HEK293T (cell line): ENCODE data around the gene OSBPL2.

Source experiments
- CTCF ChIA-PET: fragments of 350-600 bp; formaldehyde crosslinking; extraction: SDS; loops from one replicate; lab custom pipeline; 2021; ENCODE audit warnings: antibody characterized with exemption, inconsistent platforms; lab: Yijun Ruan, JAX
- POLR2A ChIA-PET: fragments of 350-600 bp; formaldehyde crosslinking; extraction: SDS; loops from one replicate; lab custom pipeline; 2020; ENCODE audit warnings: antibody characterized with exemption, inconsistent platforms; lab: Yijun Ruan, JAX
- DNase-seq: peaks from one replicate; pipeline ENCODE4 v3.0.0; 2012; ENCODE audit warnings: mixed read lengths; ENCODE audit errors: extremely low spot score
- ARNT ChIP-seq: fragments of 450-650 bp; IDR thresholded peaks from 2 replicates; pipeline ENCODE4 v1.6.1; 2017; ENCODE audit warnings: mild to moderate bottlenecking
- BHLHE40 ChIP-seq: fragments of 450-650 bp; IDR thresholded peaks from 2 replicates; pipeline ENCODE4 v1.6.1; 2016; ENCODE audit warnings: mild to moderate bottlenecking, moderate library complexity, borderline replicate concordance
- CTBP1 ChIP-seq: fragments of 450-650 bp; IDR thresholded peaks from 2 replicates; pipeline ENCODE4 v1.6.1; 2016; ENCODE audit warnings: borderline replicate concordance
- ELF4 ChIP-seq: fragments of 450-650 bp; IDR thresholded peaks from 2 replicates; pipeline ENCODE4 v1.6.1; 2017; ENCODE audit warnings: antibody characterized with exemption
- FOXA1 ChIP-seq: fragments of 450-650 bp; IDR thresholded peaks from 2 replicates; pipeline ENCODE4 v1.6.1; 2016; ENCODE audit warnings: mild to moderate bottlenecking
- FOXK2 ChIP-seq: fragments of 450-650 bp; IDR thresholded peaks from 2 replicates; pipeline ENCODE4 v1.6.1; 2016; ENCODE audit warnings: mild to moderate bottlenecking
- FOXM1 ChIP-seq: fragments of 450-650 bp; IDR thresholded peaks from 2 replicates; pipeline ENCODE4 v1.6.1; 2017; ENCODE audit warnings: mild to moderate bottlenecking, borderline replicate concordance
- HDGF ChIP-seq: fragments of 450-650 bp; IDR thresholded peaks from 2 replicates; pipeline ENCODE4 v1.6.1; 2017; ENCODE audit warnings: antibody characterized with exemption, borderline replicate concordance
- L3MBTL2 ChIP-seq: fragments of 450-650 bp; conservative IDR thresholded peaks from 2 replicates; pipeline ENCODE4 v1.6.1; 2016; ENCODE audit warnings: mild to moderate bottlenecking
- LEF1 ChIP-seq: fragments of 450-650 bp; IDR thresholded peaks from 2 replicates; pipeline ENCODE4 v1.6.1; 2017; ENCODE audit warnings: mild to moderate bottlenecking, borderline replicate concordance
- NFRKB ChIP-seq: fragments of 450-650 bp; IDR thresholded peaks from 2 replicates; pipeline ENCODE4 v1.6.1; 2016; ENCODE audit warnings: mild to moderate bottlenecking, moderate library complexity
- SP1 ChIP-seq: fragments of 450-650 bp; IDR thresholded peaks from 2 replicates; pipeline ENCODE4 v1.6.1; 2017
- SUZ12 ChIP-seq: fragments of 450-650 bp; IDR thresholded peaks from 2 replicates; pipeline ENCODE4 v1.6.1; 2016; ENCODE audit warnings: mild to moderate bottlenecking
- TARDBP ChIP-seq: fragments of 450-650 bp; IDR thresholded peaks from 2 replicates; pipeline ENCODE4 v1.6.1; 2016
- ZNF384 ChIP-seq: fragments of 450-650 bp; IDR thresholded peaks from 2 replicates; pipeline ENCODE4 v1.6.1; 2016
- TF ChIP-seq, protein P1 (sequence below): fragments of 450-650 bp; IDR thresholded peaks from 2 replicates; pipeline ENCODE4 v1.6.1; 2016

Gene OSBPL2

DNA sequence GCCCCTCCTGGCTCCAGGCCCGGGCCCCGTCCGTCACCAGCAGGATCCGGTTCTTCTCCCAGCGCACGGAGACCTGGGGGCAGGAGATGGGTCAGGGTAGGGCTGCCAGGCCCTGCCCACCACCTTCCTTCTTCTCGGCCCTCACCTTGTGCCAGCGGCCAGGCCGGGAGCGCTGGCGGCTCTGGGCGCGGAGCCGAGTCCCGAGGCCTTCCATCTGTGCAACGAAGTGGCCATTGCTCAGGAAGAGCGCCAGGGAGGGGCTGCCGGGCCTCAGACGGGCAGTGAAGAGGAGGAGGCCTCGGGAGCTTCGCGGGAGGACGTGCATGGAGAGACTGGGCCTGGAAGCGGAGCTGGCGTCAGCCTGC is 72.4 kb downstream of the OSBPL2 start:
- no peak for DNase-seq
- TF ChIP-seq FOXM1 (no peak), HDGF (no peak), ZNF384 (no peak), SUZ12 (no peak), CTBP1 (no peak), ELF4 (no peak), TARDBP (no peak), LEF1 (no peak), L3MBTL2 (no peak), NFRKB (no peak), FOXA1 (no peak), SP1 (no peak)
- TF ChIP-seq, protein P1, sequence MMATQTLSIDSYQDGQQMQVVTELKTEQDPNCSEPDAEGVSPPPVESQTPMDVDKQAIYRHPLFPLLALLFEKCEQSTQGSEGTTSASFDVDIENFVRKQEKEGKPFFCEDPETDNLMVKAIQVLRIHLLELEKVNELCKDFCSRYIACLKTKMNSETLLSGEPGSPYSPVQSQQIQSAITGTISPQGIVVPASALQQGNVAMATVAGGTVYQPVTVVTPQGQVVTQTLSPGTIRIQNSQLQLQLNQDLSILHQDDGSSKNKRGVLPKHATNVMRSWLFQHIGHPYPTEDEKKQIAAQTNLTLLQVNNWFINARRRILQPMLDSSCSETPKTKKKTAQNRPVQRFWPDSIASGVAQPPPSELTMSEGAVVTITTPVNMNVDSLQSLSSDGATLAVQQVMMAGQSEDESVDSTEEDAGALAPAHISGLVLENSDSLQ, result no peak
- ChIA-PET CTCF (no interaction called here), POLR2A (no interaction called here)

DNA sequence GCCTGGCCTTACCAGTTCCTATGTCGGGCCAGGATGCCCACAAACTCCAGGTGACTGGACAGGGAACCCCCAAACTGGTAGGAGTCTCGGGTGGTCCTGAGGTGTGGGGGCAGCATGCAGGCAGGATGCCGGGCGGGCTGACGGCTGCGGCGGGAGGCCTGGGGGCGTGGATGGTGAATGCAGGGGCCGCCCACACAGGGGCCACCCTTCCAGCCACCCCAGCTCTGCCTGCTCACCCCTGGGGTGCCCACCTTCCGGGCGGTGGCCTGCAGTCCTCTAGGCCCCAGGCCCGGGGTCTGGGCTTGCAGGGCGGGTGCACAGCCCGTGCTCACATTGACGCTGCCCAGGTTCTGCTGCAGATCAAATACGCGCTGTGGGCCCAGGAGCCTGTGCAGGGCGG is 72.8 kb downstream of the OSBPL2 start:
- ChIA-PET CTCF (no interaction called here), POLR2A (no interaction called here)
- TF ChIP-seq SP1 (no peak), NFRKB (no peak), BHLHE40 (no peak), ARNT (no peak), ELF4 (no peak), HDGF (no peak)
- no peak for DNase-seq

DNA sequence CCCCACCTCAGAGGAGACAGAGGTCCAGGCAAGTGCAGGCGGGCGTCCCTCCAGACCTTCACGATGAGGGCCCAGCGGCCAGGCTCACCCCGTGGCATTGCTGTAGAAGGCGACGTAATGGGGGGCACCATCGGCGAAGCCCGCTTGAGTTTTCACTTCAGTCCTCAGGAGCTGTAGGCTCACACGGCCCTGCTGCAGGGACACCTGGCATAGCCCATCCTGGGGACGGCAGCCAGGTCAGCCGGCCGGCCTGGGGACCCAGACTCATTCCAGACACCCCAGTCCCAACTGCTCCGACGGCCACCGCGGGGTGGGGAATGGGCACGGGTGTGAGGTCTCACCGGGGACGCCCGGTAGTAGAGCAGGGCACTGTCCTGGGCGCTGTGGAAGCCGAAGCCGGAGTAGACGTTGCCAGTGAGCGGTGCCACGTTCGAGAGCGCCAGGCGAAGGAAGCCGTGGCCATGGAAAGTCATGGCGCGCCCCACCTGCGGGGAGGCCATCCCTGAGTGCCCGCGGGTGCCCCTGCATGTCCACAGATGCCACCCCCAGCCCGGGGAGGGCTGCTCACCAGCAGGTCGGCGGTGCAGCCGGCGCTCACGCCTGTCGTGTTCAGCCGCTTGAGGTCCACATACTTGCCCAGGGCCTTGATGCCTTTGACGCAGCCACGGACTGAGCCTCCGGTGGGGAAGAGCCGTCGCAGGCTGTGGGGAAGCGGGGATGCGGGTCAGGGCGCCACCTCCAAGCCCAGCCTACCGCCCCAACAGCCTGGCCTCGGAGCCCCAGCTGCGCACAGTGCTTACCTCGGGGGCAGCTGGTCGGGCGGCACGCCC is 73.7 kb downstream of the OSBPL2 start:
- POLR2A ChIA-PET, result no interaction called here
- CTCF ChIA-PET, result no interaction called here
- TF ChIP-seq ELF4, result no peak
- TF ChIP-seq, protein P1, result no peak
- TF ChIP-seq FOXK2, result no peak
- TF ChIP-seq ARNT, result no peak
- TF ChIP-seq LEF1, result no peak
- no peak for TF ChIP-seq CTBP1
- TF ChIP-seq NFRKB, result no peak
- DNase-seq, result no peak

DNA sequence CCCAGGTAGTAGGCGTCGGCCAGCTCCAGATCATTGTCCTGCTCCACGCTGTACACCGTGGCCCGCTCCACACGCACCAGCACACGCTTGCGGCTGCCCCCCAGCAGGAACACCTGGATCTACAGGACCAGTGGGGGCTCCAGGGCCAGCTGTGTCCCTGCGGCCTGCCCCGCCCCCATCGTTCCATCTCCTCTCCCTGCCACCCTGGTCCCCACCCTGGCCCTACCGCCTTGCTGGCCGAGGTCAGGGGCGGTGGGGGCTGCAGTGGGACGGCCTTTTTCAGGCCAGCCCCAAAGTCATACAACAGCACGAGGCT is 74.3 kb downstream of the OSBPL2 start:
- DNase-seq, result no peak
- ChIA-PET CTCF (no interaction called here), POLR2A (no interaction called here)
- TF ChIP-seq NFRKB, result no peak
- TF ChIP-seq CTBP1, result no peak
- no peak for TF ChIP-seq SP1
- no peak for TF ChIP-seq ZNF384
- TF ChIP-seq, protein P1, result no peak
- TF ChIP-seq SUZ12, result no peak
- no peak for TF ChIP-seq FOXM1
- TF ChIP-seq FOXK2, result no peak
- TF ChIP-seq L3MBTL2, result no peak
- no peak for TF ChIP-seq ARNT

DNA sequence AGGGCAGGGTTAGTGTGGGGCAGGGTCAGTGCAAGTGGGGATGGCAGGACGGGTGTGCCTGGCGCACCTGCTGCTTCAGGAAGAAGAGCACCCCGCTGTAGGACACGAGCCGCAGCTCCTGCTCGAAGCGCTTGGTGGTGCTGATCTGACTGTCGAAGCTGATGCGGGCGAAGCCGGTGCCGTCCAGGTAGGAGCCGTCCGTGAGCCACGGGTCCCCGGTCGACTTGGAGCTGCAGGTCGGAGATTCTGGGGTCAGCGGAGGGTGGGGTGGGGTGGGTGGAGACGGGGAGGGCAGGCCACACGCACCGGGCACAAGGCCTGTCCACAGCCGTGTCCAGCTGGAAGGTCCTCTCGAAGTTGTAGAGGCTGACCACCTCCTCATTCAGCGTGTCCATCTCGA is 74.7 kb downstream of the OSBPL2 start:
- CTCF ChIA-PET, result no interaction called here
- POLR2A ChIA-PET, result no interaction called here
- TF ChIP-seq ELF4 (no peak), BHLHE40 (no peak), ZNF384 (no peak), CTBP1 (no peak), FOXK2 (no peak), TARDBP (no peak), SUZ12 (no peak), FOXM1 (no peak), SP1 (no peak), HDGF (no peak), LEF1 (no peak), NFRKB (no peak), FOXA1 (no peak), ARNT (no peak)
- TF ChIP-seq, protein P1, result no peak
- no peak for DNase-seq

DNA sequence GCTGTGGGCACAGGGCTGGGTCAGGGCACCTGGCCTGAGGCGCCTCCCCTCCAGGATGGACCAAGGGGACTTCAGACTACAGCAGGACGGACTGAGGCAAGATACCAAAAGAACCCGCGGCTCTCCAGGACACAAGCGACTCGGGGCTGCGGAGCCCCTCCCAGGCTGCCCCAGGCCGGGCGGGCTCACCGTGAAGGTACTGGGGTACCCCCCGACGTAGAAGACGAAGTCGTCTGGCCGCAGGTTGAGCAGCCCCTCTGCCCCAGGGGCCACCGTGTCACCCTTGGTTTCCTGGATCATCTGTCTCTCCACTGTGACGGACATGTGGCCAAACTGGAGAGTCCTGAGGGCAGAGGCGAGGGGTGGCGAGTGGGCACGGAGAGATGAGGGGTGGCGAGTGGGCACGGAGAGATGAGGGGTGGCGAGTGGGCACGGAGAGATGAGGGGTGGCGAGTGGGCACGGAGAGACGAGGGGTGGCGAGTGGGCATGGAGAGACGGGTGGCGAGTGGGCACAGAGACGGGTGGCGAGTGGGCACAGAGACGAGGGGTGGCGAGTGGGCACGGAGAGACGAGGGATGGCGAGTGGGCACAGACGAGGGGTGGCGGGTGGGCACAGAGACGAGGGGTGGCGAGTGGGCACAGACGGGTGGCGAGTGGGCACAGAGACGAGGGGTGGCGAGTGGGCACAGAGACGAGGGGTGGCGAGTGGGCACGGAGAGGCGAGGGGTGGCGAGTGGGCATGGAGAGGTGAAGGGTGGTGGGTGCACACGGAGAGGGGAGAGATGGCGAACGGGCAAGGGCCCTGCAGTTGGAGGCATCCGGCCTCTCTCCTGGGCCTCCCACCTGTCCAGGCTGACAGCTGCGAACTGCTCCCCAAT is 75.4 kb downstream of the OSBPL2 start:
- DNase-seq, result no peak
- TF ChIP-seq FOXK2 (no peak), FOXM1 (no peak), HDGF (no peak), ELF4 (no peak)
- POLR2A ChIA-PET, result no interaction called here
- CTCF ChIA-PET, result no interaction called here
